PC-3 (cell line): ENCODE data around the gene CLDN20. TPM values are rescaled to one million over a fixed set of nuclear protein-coding genes. Genes with fewer than 3 reads are reported as not detected.
"Not testable (repeated sequence)": the region's sequence is repeated elsewhere in the genome, so short reads cannot be mapped to it uniquely, and the experiment has no call there.

Experiments used
- ATAC-seq: fragments of 200-7000 bp; cut with Tn5 transposase; 2 replicates; pipeline ENCODE4 v1.9.1; 2020; ENCODE audit warnings: mild to moderate bottlenecking, moderate library complexity
- BruUV-seq: library from RNA; stranded (reverse); fragments of 400-500 nt; replicated peaks from 2 replicates; lab custom pipeline; 2021; lab: Mats Ljungman, UMichigan
- CTCF ChIA-PET: fragments of 300-600 bp; sonication (Branson Sonifier 250); formaldehyde crosslinking; loops from one replicate; lab custom pipeline; 2022; ENCODE audit warnings: antibody characterized with exemption; lab: Charles Lee
- POLR2A ChIA-PET: fragments of 300-600 bp; sonication (Branson Sonifier 250); formaldehyde crosslinking; loops from one replicate; lab custom pipeline; 2022; ENCODE audit warnings: antibody characterized with exemption; ENCODE audit not compliant: unreplicated experiment; lab: Charles Lee
- DNase-seq: peaks from one replicate; pipeline ENCODE4 v3.0.0-alpha.2; 2015
- H2AFZ ChIP-seq: fragments of 300-600 bp; sonication (generic); 2 replicates; pipeline ENCODE4 v1.6.0; 2016; ENCODE audit warnings: antibody characterized with exemption, low read length
- H3F3A ChIP-seq: fragments of 300-600 bp; sonication (generic); one replicate; pipeline ENCODE4 v1.6.0; 2017; ENCODE audit warnings: antibody characterized with exemption, low read length, control low read depth, mild to moderate bottlenecking; ENCODE audit not compliant: unreplicated experiment
- H3K27ac ChIP-seq: fragments of 300-600 bp; sonication (generic); 2 replicates; pipeline ENCODE4 v1.5.1; 2016; ENCODE audit warnings: mild to moderate bottlenecking, low read length
- H3K27me3 ChIP-seq: fragments of 300-600 bp; sonication (generic); 2 replicates; pipeline ENCODE4 v1.6.1; 2016; ENCODE audit warnings: low read length, mixed read lengths
- H3K36me3 ChIP-seq: fragments of 300-600 bp; sonication (generic); 2 replicates; pipeline ENCODE4 v1.6.1; 2016; ENCODE audit warnings: low read depth, mixed run types, low read length, mixed read lengths
- H3K4me1 ChIP-seq: fragments of 300-600 bp; sonication (generic); 2 replicates; pipeline ENCODE4 v1.5.1; 2016; ENCODE audit warnings: low read length; ENCODE audit not compliant: insufficient read depth
- H3K4me2 ChIP-seq: fragments of 300-600 bp; sonication (generic); 2 replicates; pipeline ENCODE4 v1.6.0; 2016; ENCODE audit warnings: low read length
- H3K4me3 ChIP-seq: fragments of 300-600 bp; sonication (generic); 2 replicates; pipeline ENCODE4 v1.5.1; 2016; ENCODE audit warnings: mild to moderate bottlenecking, low read length, mixed read lengths
- H3K79me2 ChIP-seq: fragments of 300-600 bp; sonication (generic); 2 replicates; pipeline ENCODE4 v1.6.1; 2017; ENCODE audit warnings: low read length, mixed read lengths
- H3K9ac ChIP-seq: fragments of 300-600 bp; sonication (generic); 2 replicates; pipeline ENCODE4 v1.6.0; 2016; ENCODE audit warnings: mild to moderate bottlenecking, low read length
- H3K9me2 ChIP-seq: fragments of 300-600 bp; sonication (generic); replicated peaks from 2 replicates; pipeline ENCODE4 v1.6.1; 2016; ENCODE audit warnings: mixed run types, low read length, mixed read lengths
- H3K9me3 ChIP-seq: fragments of 300-600 bp; sonication (generic); 2 replicates; pipeline ENCODE4 v1.6.1; 2016; ENCODE audit warnings: low read length, mixed read lengths
- H4K20me1 ChIP-seq: fragments of 300-600 bp; sonication (generic); 2 replicates; pipeline ENCODE4 v1.6.1; 2016; ENCODE audit warnings: low read length, mixed read lengths
- CTCF ChIP-seq: fragments of 300-600 bp; sonication (generic); conservative IDR thresholded peaks from 2 replicates; pipeline ENCODE4 v1.5.1; 2017; ENCODE audit warnings: antibody characterized with exemption, low read depth, mild to moderate bottlenecking, low read length
- EZH2 ChIP-seq: fragments of 300-600 bp; sonication (generic); IDR thresholded peaks from one replicate; pipeline ENCODE4 v1.6.1; 2017; ENCODE audit warnings: antibody characterized with exemption, mild to moderate bottlenecking, low read length; ENCODE audit not compliant: unreplicated experiment
- EZH2phosphoT487 ChIP-seq: fragments of 300-600 bp; sonication (generic); IDR thresholded peaks from 2 replicates; pipeline ENCODE4 v1.6.1; 2018; ENCODE audit warnings: mild to moderate bottlenecking, antibody characterized with exemption, low read length, borderline replicate concordance
- intact Hi-C: fragments of 100-400 bp; cut with micrococcal nuclease; formaldehyde crosslinking; loops from 2 replicates; pipeline ENCODE4 v1.9.0; 2023
- total RNA-seq: library from RNA; depleted of rRNA; stranded (reverse); fragments of >200 nt; gene quantifications from 2 replicates; pipeline ENCODE4 v1.2.3, GENCODE V29; 2014

Gene CLDN20
- total RNA-seq, 1 experiment from 2014 or later: not detected

GRCh38 chr6:155267411-155267810 is 3.6 kb downstream of the CLDN20 start:
- H2AFZ ChIP-seq: no peak overlapping the region
- H3K27me3 ChIP-seq: no peaks in the 10 kb centered on the region
- H3K4me3 ChIP-seq: no peak overlapping the region
- no peaks in the 10 kb centered on the region for H3K4me1 ChIP-seq
- H3F3A ChIP-seq: no peaks in the 10 kb centered on the region
- ChIA-PET CTCF (no interaction called here), POLR2A (no interaction called here)
- DNase-seq (no peak), ATAC-seq (no peak)
- no peak overlapping the region for H3K27ac ChIP-seq
- no peaks in the 10 kb centered on the region for H3K9me3 ChIP-seq
- H3K9me2 ChIP-seq: no peaks in the 10 kb centered on the region
- no peak overlapping the region for H3K9ac ChIP-seq
- no peak for TF ChIP-seq EZH2
- no peak for TF ChIP-seq CTCF
- TF ChIP-seq EZH2phosphoT487: no peak
- no peaks in the 10 kb centered on the region for H3K36me3 ChIP-seq
- no peak overlapping the region for H3K4me2 ChIP-seq
- intact Hi-C loops: no loop called here
- H3K79me2 ChIP-seq: no peaks in the 10 kb centered on the region
- no TSS peak for BruUV-seq
- no peaks in the 10 kb centered on the region for H4K20me1 ChIP-seq

- POLR2A ChIA-PET, H3K4me1 ChIP-seq, H3K9me2 ChIP-seq, intact Hi-C loops, H3K27ac ChIP-seq, H3K4me2 ChIP-seq, H3K36me3 ChIP-seq, H3K9me3 ChIP-seq, H3F3A ChIP-seq, H3K4me3 ChIP-seq, H2AFZ ChIP-seq, H4K20me1 ChIP-seq, CTCF ChIA-PET, BruUV-seq, H3K9ac ChIP-seq, H3K79me2 ChIP-seq, H3K27me3 ChIP-seq: not testable (repeated sequence)
- DNase-seq (peak; percentile 51), ATAC-seq (peak; percentile 37; the same call in 1 of the 2 replicates)
- peak; percentile 69 for TF ChIP-seq CTCF
Measured at GRCh38 chr6:155268088-155268867, 4.5 kb downstream of the CLDN20 start.

GRCh38 chr6:155269765-155270164 is 6.0 kb downstream of the CLDN20 start:
- ChIA-PET POLR2A (no interaction called here), CTCF (no interaction called here)
- no peak for ATAC-seq
- Histone ChIP-seq H4K20me1 (no peaks in the 10 kb centered on the region), H3K9me2 (no peaks in the 10 kb centered on the region), H3F3A (no peaks in the 10 kb centered on the region), H3K27ac (no peak overlapping the region), H3K79me2 (no peaks in the 10 kb centered on the region), H3K4me2 (no peak overlapping the region), H3K9ac (no peak overlapping the region), H3K4me1 (no peaks in the 10 kb centered on the region), H3K9me3 (no peaks in the 10 kb centered on the region), H2AFZ (no peak overlapping the region), H3K27me3 (no peaks in the 10 kb centered on the region), H3K36me3 (no peaks in the 10 kb centered on the region), H3K4me3 (no peak overlapping the region)
- DNase-seq: no peak
- intact Hi-C loops: no loop called here
- no TSS peak for BruUV-seq
- no peak for TF ChIP-seq EZH2phosphoT487
- TF ChIP-seq EZH2: no peak
- TF ChIP-seq CTCF: no peak
